PC-9 (cell line): Measurements from ENCODE around the gene ZFP36L1. TPM values are rescaled to one million over a fixed set of nuclear protein-coding genes. Genes with fewer than 3 reads are reported as not detected.

ENCODE experiments used
- BruUV-seq: library from RNA; stranded (reverse); fragments of 400-500 nt; replicated peaks from 2 replicates; lab custom pipeline; 2021; lab: Mats Ljungman, UMichigan
- CTCF ChIA-PET: fragments of 300-600 bp; sonication (Branson Sonifier 250); formaldehyde crosslinking; loops from one replicate; lab custom pipeline; 2022; ENCODE audit warnings: antibody characterized with exemption; lab: Charles Lee
- POLR2A ChIA-PET: fragments of 300-600 bp; sonication (Branson Sonifier 250); formaldehyde crosslinking; loops from one replicate; lab custom pipeline; 2022; ENCODE audit warnings: antibody characterized with exemption; ENCODE audit not compliant: unreplicated experiment; lab: Charles Lee
- DNase-seq, 2 experiments: peaks; one replicate each; pipeline versions ENCODE4 v3.0.0 to v3.0.0-alpha.2; 2015 to 2022; ENCODE audit warnings: mixed read lengths in 1 of 2
- H2AFZ ChIP-seq: fragments of 200-600 bp; sonication (generic); 2 replicates; pipeline ENCODE4 v1.8.1; 2017; ENCODE audit warnings: antibody characterized with exemption
- H3F3A ChIP-seq: fragments of 200-600 bp; sonication (generic); 2 replicates; pipeline ENCODE4 v1.8.1; 2017; ENCODE audit warnings: antibody characterized with exemption, mild to moderate bottlenecking, low read depth; ENCODE audit not compliant: insufficient read depth
- H3K27ac ChIP-seq: fragments of 200-600 bp; sonication (generic); 2 replicates; pipeline ENCODE4 v1.6.1; 2016; ENCODE audit warnings: mixed run types
- H3K27me3 ChIP-seq: fragments of 200-600 bp; sonication (generic); 2 replicates; pipeline ENCODE4 v1.6.1; 2016; ENCODE audit warnings: low read depth, mixed run types; ENCODE audit not compliant: insufficient read depth
- H3K36me3 ChIP-seq: fragments of 200-600 bp; sonication (generic); 2 replicates; pipeline ENCODE4 v1.6.1; 2016; ENCODE audit warnings: low read depth, mixed run types
- H3K4me1 ChIP-seq: fragments of 200-600 bp; sonication (generic); replicated peaks from 2 replicates; pipeline ENCODE4 v1.6.1; 2016; ENCODE audit warnings: mixed run types; ENCODE audit not compliant: insufficient read depth
- H3K4me2 ChIP-seq: fragments of 200-600 bp; sonication (generic); 2 replicates; pipeline ENCODE4 v1.6.1; 2017; ENCODE audit warnings: mixed run types
- H3K4me3 ChIP-seq: fragments of 200-600 bp; sonication (generic); 2 replicates; pipeline ENCODE4 v1.6.1; 2016; ENCODE audit warnings: mixed run types
- H3K79me2 ChIP-seq: fragments of 200-600 bp; sonication (generic); 2 replicates; pipeline ENCODE4 v1.6.1; 2017; ENCODE audit warnings: low read depth, mixed run types
- H3K9me2 ChIP-seq: fragments of 200-600 bp; sonication (generic); 2 replicates; pipeline ENCODE4 v1.8.1; 2017; ENCODE audit warnings: mild to moderate bottlenecking; ENCODE audit not compliant: insufficient read depth
- H3K9me3 ChIP-seq: fragments of 200-600 bp; sonication (generic); 2 replicates; pipeline ENCODE4 v1.8.1; 2016; ENCODE audit warnings: low read depth; ENCODE audit not compliant: insufficient read depth
- H4K20me1 ChIP-seq: fragments of 200-600 bp; sonication (generic); 2 replicates; pipeline ENCODE4 v1.8.1; 2017; ENCODE audit not compliant: insufficient read depth
- CTCF ChIP-seq: fragments of 200-600 bp; sonication (generic); conservative IDR thresholded peaks from 2 replicates; pipeline ENCODE4 v1.6.1; 2017; ENCODE audit warnings: mixed run types, antibody characterized with exemption, mild to moderate bottlenecking, moderate library complexity
- EZH2 ChIP-seq: fragments of 200-600 bp; sonication (generic); IDR thresholded peaks from 2 replicates; pipeline ENCODE4 v1.8.0; 2017; ENCODE audit warnings: antibody characterized with exemption, low read depth
- intact Hi-C: fragments of 100-400 bp; cut with micrococcal nuclease; formaldehyde crosslinking; loops from one replicate; pipeline ENCODE4 v1.10.0; 2022; ENCODE audit not compliant: unreplicated experiment
- total RNA-seq: library from RNA; stranded (reverse); gene quantifications from 2 replicates; pipeline ENCODE4 v1.2.3, GENCODE V29; 2021

ZFP36L1 gene
- total RNA-seq, 1 experiment from 2014 or later: 179 TPM

- no peaks in the 10 kb centered on the region for H3K9me2 ChIP-seq
- intact Hi-C loops: no loop called here
- peaks cover 20% of the 10 kb centered on the region; the same call in 1 of the 2 replicates for H3F3A ChIP-seq
- ChIA-PET POLR2A (no interaction called here), CTCF (no interaction called here)
- H3K27me3 ChIP-seq: no peaks in the 10 kb centered on the region
- no peak overlapping the region for H3K4me3 ChIP-seq
- no TSS peak for BruUV-seq
- no peak for DNase-seq
- H3K27ac ChIP-seq: no peak overlapping the region
- no peak overlapping the region for H3K4me2 ChIP-seq
- H2AFZ ChIP-seq: no peak overlapping the region
- H3K36me3 ChIP-seq: no peaks in the 10 kb centered on the region
- no peaks in the 10 kb centered on the region for H4K20me1 ChIP-seq
- no peaks in the 10 kb centered on the region for H3K9me3 ChIP-seq
- H3K79me2 ChIP-seq: no peaks in the 10 kb centered on the region
- peaks cover 22% of the 10 kb centered on the region for H3K4me1 ChIP-seq
- TF ChIP-seq CTCF (no peak), EZH2 (no peak)
Observed at GRCh38 chr14:68771631-68772030, 21.2 kb downstream of the ZFP36L1 start.

GRCh38 chr14:68770553-68771286 is 22.1 kb downstream of the ZFP36L1 start:
- DNase-seq: no peak
- no peaks in the 10 kb centered on the region for H3K9me3 ChIP-seq
- ChIA-PET CTCF (no interaction called here), POLR2A (no interaction called here)
- H3K4me1 ChIP-seq: peaks cover 22% of the 10 kb centered on the region
- no peak overlapping the region for H3K4me3 ChIP-seq
- peaks cover 17% of the 10 kb centered on the region; the same call in 1 of the 2 replicates for H3F3A ChIP-seq
- no peak overlapping the region for H2AFZ ChIP-seq
- H3K4me2 ChIP-seq: no peak overlapping the region
- H3K9me2 ChIP-seq: no peaks in the 10 kb centered on the region
- no TSS peak for BruUV-seq
- no peaks in the 10 kb centered on the region for H4K20me1 ChIP-seq
- no peak overlapping the region for H3K27ac ChIP-seq
- H3K27me3 ChIP-seq: no peaks in the 10 kb centered on the region
- intact Hi-C loops: no loop called here
- no peak for TF ChIP-seq CTCF
- no peak for TF ChIP-seq EZH2
- H3K36me3 ChIP-seq: no peaks in the 10 kb centered on the region
- no peaks in the 10 kb centered on the region for H3K79me2 ChIP-seq

DNA sequence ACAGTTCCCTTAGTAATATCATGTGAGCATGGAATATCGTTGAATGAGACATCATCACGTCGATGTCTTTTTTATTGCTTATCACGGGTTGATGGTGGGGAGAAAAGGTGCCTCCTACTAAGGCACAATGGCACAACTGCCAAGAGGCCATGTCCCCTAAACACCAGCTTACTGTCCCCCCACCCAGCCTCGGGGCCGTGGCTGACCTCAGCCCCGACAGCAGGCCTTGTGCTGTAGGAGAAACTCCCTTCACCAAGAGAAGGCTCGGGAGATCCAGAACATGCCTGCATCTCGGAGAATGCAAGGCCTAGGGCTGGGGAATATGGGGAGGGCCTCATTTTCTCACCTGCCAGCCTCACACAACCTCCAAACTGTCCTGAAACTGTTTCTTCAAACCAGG is 22.8 kb downstream of the ZFP36L1 start:
- intact Hi-C loops: no loop called here
- Histone ChIP-seq H4K20me1 (no peaks in the 10 kb centered on the region), H3K4me1 (peaks cover 16% of the 10 kb centered on the region), H3K27me3 (no peaks in the 10 kb centered on the region), H2AFZ (no peak overlapping the region), H3K4me2 (no peak overlapping the region), H3K9me2 (no peaks in the 10 kb centered on the region), H3K27ac (no peak overlapping the region), H3K36me3 (no peaks in the 10 kb centered on the region), H3K4me3 (no peak overlapping the region), H3K9me3 (no peaks in the 10 kb centered on the region), H3K79me2 (no peaks in the 10 kb centered on the region), H3F3A (peaks cover 13% of the 10 kb centered on the region; the same call in 1 of the 2 replicates)
- BruUV-seq: no TSS peak
- DNase-seq: no peak
- TF ChIP-seq CTCF (no peak), EZH2 (no peak)
- POLR2A ChIA-PET: no interaction called here
- CTCF ChIA-PET: interaction anchor here (0.6 kb wide), 1 partner anchor 783 kb away, joined by 3 read pairs; no protein-coding TSS in a partner anchor
